Hypothalamus (tissue), 51 donors: ENCODE results near the gene XPO6.
"Not testable (repeated sequence)": the region's sequence is repeated elsewhere in the genome, so short reads cannot be mapped to it uniquely, and the experiment has no call there.

ENCODE experiments used
- DNase-seq, 51 donors: peaks; one replicate each; lab custom pipeline; 2025; lab: John Stamatoyannopoulos, UW

XPO6 gene

DNA sequence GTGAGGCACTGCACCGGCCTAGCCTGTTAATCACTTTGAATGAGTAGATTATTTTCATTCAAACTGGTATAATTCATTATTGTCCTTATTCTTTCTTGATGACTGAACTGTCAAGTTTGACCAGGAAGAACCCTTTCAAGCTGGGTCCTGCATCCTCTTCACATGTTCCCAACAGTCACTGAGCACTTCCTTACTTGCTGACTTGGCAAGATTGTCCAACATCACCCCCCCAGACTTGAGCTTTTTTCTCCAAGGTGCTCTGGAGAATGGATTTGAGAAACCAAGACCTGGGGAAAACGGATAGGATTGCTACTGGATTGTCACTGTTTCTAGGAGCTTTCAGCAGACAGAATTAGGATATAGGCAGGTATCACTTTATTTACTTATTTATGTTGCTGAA, 93.1 kb downstream of the XPO6 start:
- no peak for DNase-seq

GRCh38 chr16:28117168-28117565, 94.6 kb downstream of the XPO6 start:
- DNase-seq = no peak

DNA sequence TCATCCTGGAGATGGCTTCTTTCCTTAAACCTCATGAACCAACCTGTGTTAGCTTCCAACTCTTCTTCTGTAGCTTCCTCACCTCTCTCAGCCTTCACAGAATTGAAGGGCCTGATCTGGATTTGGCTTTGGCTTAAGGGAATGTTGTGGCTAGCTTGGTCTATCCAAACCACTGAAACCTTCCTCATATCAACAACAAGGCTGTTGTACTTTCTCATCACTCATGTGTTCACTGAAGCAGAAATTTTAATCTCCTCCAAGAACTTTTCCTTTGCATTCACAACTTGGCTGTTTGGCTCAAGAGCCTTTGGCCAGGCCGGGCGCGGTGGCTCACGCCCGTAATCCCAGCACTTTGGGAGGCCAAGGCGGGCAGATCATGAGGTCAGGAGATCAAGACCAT, 95.9 kb downstream of the XPO6 start:
- DNase-seq = not testable (repeated sequence)

GRCh38 chr16:28112908-28113307, 98.9 kb downstream of the XPO6 start:
- DNase-seq = no peak

DNA sequence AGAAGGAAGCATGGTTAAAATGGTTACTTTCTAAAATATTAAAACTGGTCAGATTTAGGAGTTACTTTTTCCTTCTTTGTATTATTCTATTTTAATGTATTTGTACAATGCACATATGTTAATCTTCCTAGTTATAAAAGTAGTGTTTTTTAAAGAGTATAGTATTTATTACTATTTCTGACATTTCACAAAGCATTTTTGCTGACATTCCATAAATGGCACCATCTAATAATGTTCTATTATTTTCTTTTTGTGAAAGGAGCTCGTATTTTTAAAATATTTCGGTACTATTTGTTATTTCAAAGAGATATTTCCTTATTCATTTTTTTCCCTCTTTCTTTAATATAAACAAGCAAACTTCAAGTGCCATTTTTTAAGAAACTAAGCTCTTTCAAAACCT, 100.8 kb downstream of the XPO6 start:
- DNase-seq = no peak

DNA sequence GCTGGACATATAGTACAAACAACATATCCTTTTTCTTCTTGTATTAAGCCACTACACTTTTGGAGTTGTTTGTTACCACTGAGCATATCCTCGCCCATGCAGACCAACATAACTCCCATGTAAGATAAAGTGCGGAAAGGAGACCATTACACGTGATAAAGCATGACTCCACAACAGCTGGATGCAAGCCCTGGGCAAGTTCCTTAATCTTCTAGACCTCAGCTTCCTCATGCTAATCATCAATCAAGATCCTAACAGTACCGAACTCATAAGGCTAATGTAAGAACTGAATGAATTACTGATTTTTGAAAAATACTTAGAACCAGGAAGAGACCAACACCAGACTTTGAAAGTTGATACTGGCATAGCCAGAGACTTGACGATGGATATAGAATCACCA, 101.3 kb downstream of the XPO6 start:
- DNase-seq = no peak

- DNase-seq = no peak
Observed at GRCh38 chr16:28110074-28110473, 101.7 kb downstream of the XPO6 start.

DNA sequence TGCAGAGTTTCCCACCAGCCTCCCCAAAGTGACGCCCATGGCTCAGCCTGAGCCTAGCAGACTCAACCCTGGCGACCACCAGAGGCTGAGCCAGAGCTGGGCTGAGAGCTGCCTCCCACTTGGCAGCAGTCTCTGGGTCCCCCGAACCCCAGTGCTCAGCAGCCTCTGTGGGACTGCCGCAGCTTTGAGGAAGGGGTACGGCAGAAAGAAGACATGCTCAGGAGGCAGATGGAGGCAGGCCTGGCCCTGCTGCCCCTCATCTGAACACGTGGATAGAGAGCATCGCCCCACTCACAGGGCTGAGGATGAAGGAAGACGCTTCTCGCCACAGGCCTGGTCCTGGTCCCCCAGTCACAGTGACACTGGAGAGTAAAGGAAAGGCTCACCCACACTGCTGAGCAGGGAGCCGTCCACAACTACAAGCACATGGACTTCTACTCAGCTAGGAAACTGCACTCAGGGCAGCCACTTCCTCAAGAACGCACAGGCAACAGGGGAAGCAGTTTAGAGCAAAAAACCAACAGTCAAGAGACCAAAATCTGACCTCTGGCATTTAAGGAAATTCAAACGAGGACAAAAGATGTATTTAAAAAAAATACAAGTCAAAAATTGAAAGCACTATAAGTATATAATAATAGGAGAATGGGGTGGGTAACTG, 103.0 kb downstream of the XPO6 start:
- no peak for DNase-seq

- DNase-seq = no peak
Observed at GRCh38 chr16:28107232-28107631, 104.5 kb downstream of the XPO6 start.

- no peak for DNase-seq
Observed at GRCh38 chr16:28106467-28107215, 105.1 kb downstream of the XPO6 start.

GRCh38 chr16:28105954-28106353, 105.8 kb downstream of the XPO6 start:
- DNase-seq = no peak

DNA sequence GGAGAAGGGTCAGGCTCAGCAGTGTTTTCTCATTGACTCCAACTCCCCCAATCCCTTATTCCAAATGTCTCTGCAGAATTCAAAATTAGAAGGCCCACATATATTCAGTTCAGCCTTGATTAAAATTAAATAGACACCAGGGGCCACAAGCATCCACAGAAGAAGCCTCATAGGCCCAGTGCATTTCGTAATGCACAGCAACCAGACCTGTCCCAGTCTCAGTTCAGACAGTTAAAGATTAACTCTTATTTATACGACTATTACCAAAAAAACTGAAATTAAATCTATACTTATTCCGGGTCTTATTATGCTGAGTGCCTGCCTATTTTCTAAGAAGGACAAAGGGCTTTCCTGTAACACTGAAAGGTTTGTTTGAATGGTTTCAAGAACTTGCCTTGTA, 106.5 kb downstream of the XPO6 start:
- no peak for DNase-seq

GRCh38 chr16:28104404-28104803, 107.4 kb downstream of the XPO6 start:
- DNase-seq = no peak

- no peak for DNase-seq
Observed at GRCh38 chr16:28103516-28104170, 108.1 kb downstream of the XPO6 start.

DNA sequence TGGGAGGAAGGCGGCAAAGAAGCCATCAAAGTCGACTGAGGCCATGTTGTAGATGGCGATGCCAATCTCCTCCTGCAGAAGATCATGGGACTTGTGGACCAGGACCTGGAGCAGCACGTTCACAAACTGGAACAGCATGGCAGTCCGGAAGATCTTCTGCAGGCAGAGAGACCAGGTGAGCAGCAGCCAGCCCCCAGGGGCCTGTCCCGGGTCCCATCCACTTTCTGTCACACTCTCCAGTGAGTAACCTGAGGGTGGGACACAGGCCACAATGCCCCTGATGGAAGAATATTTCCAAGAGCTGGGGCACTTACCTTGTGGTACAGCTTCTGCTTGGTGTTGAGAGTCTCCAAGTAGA, 110.3 kb downstream of the XPO6 start:
- no peak for DNase-seq

DNA sequence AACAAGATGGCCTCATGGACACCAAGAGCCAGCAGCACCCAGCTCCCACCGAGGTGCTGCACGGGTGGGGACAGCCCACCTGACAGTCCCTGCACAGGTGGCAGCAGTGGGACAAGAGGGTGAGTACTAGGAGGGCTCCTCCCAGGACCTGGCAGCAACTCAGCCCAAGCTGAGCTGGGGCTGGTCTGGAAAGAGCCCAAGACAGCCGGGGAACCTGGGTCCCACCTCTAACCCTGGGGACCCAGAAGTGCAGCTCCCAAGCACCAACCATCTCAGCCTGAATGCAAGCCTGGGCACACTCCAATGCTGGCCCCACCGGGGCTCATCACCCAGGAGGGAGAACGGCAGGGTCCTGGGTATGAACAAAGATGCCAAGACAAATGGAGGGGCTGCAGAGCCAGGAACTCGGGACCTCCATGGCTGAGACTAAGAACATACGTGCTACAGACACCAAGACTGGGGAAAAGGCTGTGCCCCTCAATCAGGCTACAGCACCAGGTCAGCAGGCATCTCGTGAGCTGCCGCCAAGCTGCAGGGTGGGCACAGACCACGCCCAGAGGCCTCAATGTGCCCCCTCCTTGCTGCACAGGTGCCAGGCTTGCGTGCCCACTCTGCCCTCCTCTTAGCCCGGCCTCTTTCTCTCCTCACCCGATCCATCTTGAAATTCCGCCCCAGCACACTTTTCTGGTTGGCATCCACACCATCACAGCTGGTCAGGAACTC, 110.8 kb downstream of the XPO6 start:
- DNase-seq = no peak

DNA sequence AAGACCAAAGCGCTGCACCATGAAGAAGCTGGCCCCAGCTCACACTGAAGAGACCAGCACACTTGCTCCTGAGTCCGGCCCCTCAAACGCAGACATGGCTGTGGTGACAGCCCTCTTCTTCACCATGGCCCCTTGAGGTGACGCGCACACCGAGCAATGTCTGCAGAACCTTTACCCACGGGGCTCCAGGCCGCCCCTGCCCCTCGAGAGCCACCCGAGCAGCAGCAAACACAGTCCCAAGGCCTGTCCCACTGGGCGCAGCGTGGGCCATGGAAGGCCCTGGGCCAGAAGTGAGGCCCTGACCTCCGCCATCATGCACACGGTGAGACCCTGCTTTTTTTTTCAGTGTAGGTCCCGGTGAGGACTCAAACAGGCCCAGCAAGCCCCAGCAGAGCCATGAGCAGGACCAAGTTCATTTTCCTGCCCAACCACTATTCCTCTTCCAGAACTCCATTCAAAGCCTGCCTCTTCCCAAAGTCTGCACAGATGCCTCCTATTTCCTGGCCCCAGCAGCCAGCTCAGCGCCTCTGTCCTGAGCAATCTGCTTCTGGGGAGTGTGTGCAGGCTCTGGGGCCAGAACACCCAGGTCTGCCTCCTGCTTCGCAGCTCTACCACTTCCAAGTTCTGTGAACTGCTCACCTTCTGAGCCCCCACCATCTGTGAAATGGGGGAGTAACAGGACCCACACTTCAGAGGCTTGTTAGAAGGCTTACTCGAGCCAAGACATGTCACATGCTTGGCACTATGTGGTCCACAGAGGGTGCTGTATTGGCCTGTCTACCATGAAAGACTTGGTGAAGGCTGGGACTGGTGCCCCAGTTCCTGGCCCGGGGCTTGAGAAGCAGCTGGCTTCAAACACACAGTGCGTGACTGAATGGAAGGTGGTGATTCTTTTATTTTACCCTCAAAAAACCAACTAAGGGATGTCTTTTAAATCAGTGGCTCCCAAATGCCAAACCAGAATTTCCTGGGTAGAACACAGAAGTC, 112.5 kb downstream of the XPO6 start:
- DNase-seq = peak in 2 of 51 donors; percentile 11 to 15

GRCh38 chr16:28098171-28098958, 113.4 kb downstream of the XPO6 start:
- no peak for DNase-seq
